ENCODE measurements around the gene TRIM29. TPM values are rescaled to one million over a fixed set of nuclear protein-coding genes. Genes with fewer than 3 reads are reported as not detected.

TRIM29 gene
- polyA plus RNA-seq, 1 experiment = 1.5 TPM

DNA sequence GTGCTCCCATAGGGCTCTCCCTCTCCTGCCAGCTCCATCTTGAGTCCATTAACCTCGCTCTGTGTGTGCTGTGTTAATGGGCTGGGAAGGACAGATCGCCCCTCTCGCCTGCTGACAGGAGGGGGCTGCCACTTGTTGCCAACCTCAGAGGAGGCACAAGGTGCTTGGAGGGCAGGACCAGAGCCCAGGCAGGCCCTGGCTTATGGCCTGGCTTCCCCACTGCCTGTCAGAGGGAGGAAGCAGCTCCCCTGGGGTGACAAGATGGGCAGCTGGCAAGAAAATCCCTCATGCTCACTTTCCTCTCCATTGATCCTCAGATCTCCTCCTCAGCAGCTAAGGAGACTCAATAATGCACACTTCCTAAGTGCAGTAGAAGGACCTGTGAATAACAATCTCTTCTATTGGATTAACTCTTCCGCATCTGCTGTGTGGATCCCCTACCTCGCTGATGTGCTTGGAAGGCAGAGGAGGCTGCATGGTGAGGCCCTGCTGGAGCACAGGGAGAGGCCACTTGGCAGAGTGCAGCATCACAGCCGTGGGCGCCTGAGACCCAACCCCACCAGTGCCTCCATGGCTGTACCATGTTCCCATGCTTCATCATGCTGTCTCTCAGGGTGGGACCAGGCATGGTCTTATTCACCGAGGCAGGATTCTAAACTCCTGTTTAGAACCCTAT lies 70.3 kb downstream of the TRIM29 start:
- ChIA-PET POLR2A (no interaction called here), CTCF (interaction anchor here (0.6 kb wide), 1 partner anchor 12 kb away, joined by 3 read pairs; no protein-coding TSS in a partner anchor)
- TF ChIP-seq CTCF (IDR thresholded peaks at IDR 0.05; ENCODE audit: insufficient read depth, low read depth, low read length) = no peak
- H3K36me3 ChIP-seq (ENCODE audit: control insufficient read depth, insufficient read depth, low read length) = no peaks in the 10 kb centered on the region
- no peak overlapping the region for H3K4me3 ChIP-seq (ENCODE audit: low read depth, low read length)
- H3K27me3 ChIP-seq (ENCODE audit: control insufficient read depth, insufficient read depth, low read length) = peaks cover 11% of the 10 kb centered on the region
- DNase-seq (ENCODE audit: low read depth) = no peak

- Histone ChIP-seq H3K36me3 (ENCODE audit: control insufficient read depth, insufficient read depth, low read length) (no peaks in the 10 kb centered on the region), H3K4me3 (ENCODE audit: low read depth, low read length) (no peak overlapping the region), H3K27me3 (ENCODE audit: control insufficient read depth, insufficient read depth, low read length) (peaks cover 13% of the 10 kb centered on the region)
- ChIA-PET CTCF (interaction anchor here (1.4 kb wide), 1 partner anchor 13 kb away, joined by 3 read pairs; no protein-coding TSS in a partner anchor), POLR2A (no interaction called here)
- no peak for TF ChIP-seq CTCF (IDR thresholded peaks at IDR 0.05; ENCODE audit: insufficient read depth, low read depth, low read length)
- DNase-seq (ENCODE audit: low read depth) = no peak
Observed at GRCh38 chr11:120066738-120067437, 71.0 kb downstream of the TRIM29 start.

- Histone ChIP-seq H3K27me3 (ENCODE audit: control insufficient read depth, insufficient read depth, low read length) (peaks cover 15% of the 10 kb centered on the region), H3K4me3 (ENCODE audit: low read depth, low read length) (no peak overlapping the region), H3K36me3 (ENCODE audit: control insufficient read depth, insufficient read depth, low read length) (no peaks in the 10 kb centered on the region)
- no peak for DNase-seq (ENCODE audit: low read depth)
- POLR2A ChIA-PET = no interaction called here
- CTCF ChIA-PET = interaction anchor here (1.2 to 1.4 kb wide), 2 partner anchors 14 to 22 kb away, joined by 3 read pairs; no protein-coding TSS in a partner anchor
- TF ChIP-seq CTCF (IDR thresholded peaks at IDR 0.05; ENCODE audit: insufficient read depth, low read depth, low read length) = no peak
Observed at GRCh38 chr11:120065876-120066275, 72.0 kb downstream of the TRIM29 start.

GRCh38 chr11:120065176-120065575 lies 72.7 kb downstream of the TRIM29 start:
- DNase-seq (ENCODE audit: low read depth) = no peak
- Histone ChIP-seq H3K27me3 (ENCODE audit: control insufficient read depth, insufficient read depth, low read length) (peaks cover 15% of the 10 kb centered on the region), H3K36me3 (ENCODE audit: control insufficient read depth, insufficient read depth, low read length) (no peaks in the 10 kb centered on the region), H3K4me3 (ENCODE audit: low read depth, low read length) (no peak overlapping the region)
- POLR2A ChIA-PET = no interaction called here
- CTCF ChIA-PET = interaction anchor here (1.2 to 1.4 kb wide), 2 partner anchors 14 to 22 kb away, joined by 3 read pairs; no protein-coding TSS in a partner anchor
- no peak for TF ChIP-seq CTCF (IDR thresholded peaks at IDR 0.05; ENCODE audit: insufficient read depth, low read depth, low read length)

- Histone ChIP-seq H3K4me3 (ENCODE audit: low read depth, low read length) (no peak overlapping the region), H3K27me3 (ENCODE audit: control insufficient read depth, insufficient read depth, low read length) (peaks cover 15% of the 10 kb centered on the region), H3K36me3 (ENCODE audit: control insufficient read depth, insufficient read depth, low read length) (no peaks in the 10 kb centered on the region)
- ChIA-PET POLR2A (no interaction called here), CTCF (interaction anchor here (1.1 kb wide), 1 partner anchor 44 kb away, joined by 3 read pairs; no protein-coding TSS in a partner anchor)
- no peak for TF ChIP-seq CTCF (IDR thresholded peaks at IDR 0.05; ENCODE audit: insufficient read depth, low read depth, low read length)
- no peak for DNase-seq (ENCODE audit: low read depth)
Observed at GRCh38 chr11:120064341-120064740, 73.6 kb downstream of the TRIM29 start.

All from BJ (cell line).